H1 (cell line): Measurements from ENCODE around the gene CCBE1. TPM values are rescaled to one million over a fixed set of nuclear protein-coding genes. Genes with fewer than 3 reads are reported as not detected.

Source experiments
- CTCF ChIA-PET: fragments of 300-600 bp; sonication (Branson Sonifier 250); formaldehyde crosslinking; loops from one replicate; lab custom pipeline; 2021; ENCODE audit not compliant: partially characterized antibody; lab: Charles Lee
- POLR2A ChIA-PET: fragments of 300-600 bp; sonication (Branson Sonifier 250); formaldehyde crosslinking; loops from one replicate; lab custom pipeline; 2021; ENCODE audit warnings: inconsistent platforms; ENCODE audit not compliant: partially characterized antibody; lab: Charles Lee
- DNase-seq, 2 experiments: peaks; one replicate each; pipeline versions ENCODE4 v3.0.0 to v3.0.0-alpha.2; 2010 to 2022; ENCODE audit warnings: low spot score in 2 of 2, low read depth in 1 of 2, mixed read lengths in 1 of 2
- FAIRE-seq: peaks from 2 replicates; lab custom pipeline; 2011; peaks lifted over from hg19 to GRCh38; lab: Jason Lieb, UNC
- H2AFZ ChIP-seq: 2 replicates; pipeline ENCODE4 v1.8.1; 2012; ENCODE audit warnings: low read length, inconsistent platforms
- H2AK5ac ChIP-seq: 2 replicates; pipeline ENCODE4 v1.6.1; 2013; ENCODE audit warnings: low read depth, low read length
- H2BK120ac ChIP-seq: replicated peaks from 2 replicates; pipeline ENCODE3; 2013; ENCODE audit warnings: low read depth, low read length, inconsistent platforms
- H2BK12ac ChIP-seq: 2 replicates; pipeline ENCODE4 v1.6.1; 2013; ENCODE audit warnings: low read depth, low read length
- H2BK15ac ChIP-seq: 2 replicates; pipeline ENCODE4 v1.6.1; 2013; ENCODE audit warnings: low read length
- H2BK20ac ChIP-seq: 2 replicates; pipeline ENCODE4 v1.6.1; 2013; ENCODE audit warnings: low read length
- H2BK5ac ChIP-seq: 2 replicates; pipeline ENCODE4 v1.6.1; 2013; ENCODE audit warnings: low read depth, low read length
- H3K14ac ChIP-seq: 2 replicates; pipeline ENCODE4 v1.6.1; 2013; ENCODE audit warnings: inconsistent platforms; ENCODE audit not compliant: insufficient read length
- H3K18ac ChIP-seq: 2 replicates; pipeline ENCODE4 v1.6.1; 2013; ENCODE audit warnings: low read length; ENCODE audit errors: extremely low read depth
- H3K23ac ChIP-seq: 2 replicates; pipeline ENCODE4 v1.6.1; 2013; ENCODE audit warnings: inconsistent platforms; ENCODE audit not compliant: insufficient read length
- H3K23me2 ChIP-seq: 2 replicates; pipeline ENCODE4 v1.6.1; 2013; ENCODE audit warnings: low read depth, low read length
- H3K27ac ChIP-seq: 2 replicates; pipeline ENCODE4 v1.6.1; 2011; ENCODE audit warnings: low read depth, low read length, inconsistent platforms
- H3K27me3 ChIP-seq, 4 experiments: replicated peaks in 1 of 4; 1 replicate in 1 of 4; 2 replicates in 3 of 4; pipeline versions ENCODE4 v1.6.1 to v1.8.1; 2011 to 2013; ENCODE audit warnings: low read length in 3 of 4, mild to moderate bottlenecking in 3 of 4, inconsistent platforms in 2 of 4, mixed read lengths in 2 of 4, moderate library complexity in 1 of 4; ENCODE audit not compliant: control insufficient read depth in 3 of 4, insufficient read depth in 3 of 4; ENCODE audit errors: extremely low read depth in 1 of 4
- H3K36me3 ChIP-seq, 4 experiments: 2 replicates each; pipeline versions ENCODE4 v1.6.1 to v1.8.1; 2011 to 2013; ENCODE audit warnings: mild to moderate bottlenecking in 4 of 4, low read length in 3 of 4, moderate library complexity in 2 of 4, control low read depth in 1 of 4, inconsistent platforms in 1 of 4; ENCODE audit not compliant: insufficient read depth in 4 of 4, control insufficient read depth in 2 of 4
- H3K4ac ChIP-seq: replicated peaks from 2 replicates; pipeline ENCODE3; 2013; ENCODE audit warnings: low read length, low read depth, mixed read lengths, inconsistent platforms; ENCODE audit not compliant: insufficient read length
- H3K4me1 ChIP-seq, 4 experiments: replicated peaks in 1 of 4; 1 replicate in 1 of 4; 2 replicates in 3 of 4; pipeline versions ENCODE4 v1.6.1 to v1.8.1; 2011 to 2013; ENCODE audit warnings: low read length in 3 of 4, inconsistent platforms in 2 of 4, mixed read lengths in 1 of 4; ENCODE audit not compliant: insufficient read depth in 4 of 4, control insufficient read depth in 3 of 4
- H3K4me2 ChIP-seq, 2 experiments: 2 replicates each; pipeline versions ENCODE4 v1.6.1 to v1.8.1; 2011 to 2013; ENCODE audit warnings: low read depth in 2 of 2, low read length in 2 of 2, control low read depth in 1 of 2, inconsistent platforms in 1 of 2, mild to moderate bottlenecking in 1 of 2; ENCODE audit not compliant: insufficient read depth in 1 of 2
- H3K4me3 ChIP-seq, 4 experiments: fragments of 200-600, 300-600 bp in 1 of 4; sonication (generic), shearing (Covaris generic), sonication (Bioruptor Twin) in 1 of 4; 2 replicates each; pipeline versions ENCODE4 v1.5.1 to v1.8.1; 2011 to 2016; ENCODE audit warnings: low read length in 4 of 4, low read depth in 3 of 4, control low read depth in 2 of 4, inconsistent platforms in 2 of 4, mild to moderate bottlenecking in 2 of 4, mixed read lengths in 1 of 4, moderate library complexity in 1 of 4; ENCODE audit not compliant: insufficient read depth in 2 of 4; ENCODE audit errors: extremely low read depth in 1 of 4
- H3K56ac ChIP-seq: replicated peaks from 2 replicates; pipeline ENCODE3; 2013; ENCODE audit warnings: low read depth, mild to moderate bottlenecking, mixed read lengths, low read length, inconsistent platforms; ENCODE audit not compliant: insufficient read length
- H3K79me1 ChIP-seq: 2 replicates; pipeline ENCODE4 v1.6.1; 2013; ENCODE audit warnings: low read depth, low read length, control low read depth
- H3K79me2 ChIP-seq, 2 experiments: 2 replicates each; pipeline versions ENCODE4 v1.6.1 to v1.8.1; 2012 to 2013; ENCODE audit warnings: low read length in 2 of 2, mild to moderate bottlenecking in 2 of 2, inconsistent platforms in 1 of 2; ENCODE audit not compliant: insufficient read depth in 2 of 2, control insufficient read depth in 1 of 2
- H3K9ac ChIP-seq, 4 experiments: replicated peaks in 1 of 4; 1 replicate in 1 of 4; 2 replicates in 3 of 4; pipeline versions ENCODE4 v1.6.1 to v1.8.1; 2011 to 2013; ENCODE audit warnings: low read depth in 3 of 4, low read length in 3 of 4, control low read depth in 2 of 4, mild to moderate bottlenecking in 2 of 4, moderate library complexity in 2 of 4, inconsistent platforms in 1 of 4; ENCODE audit errors: extremely low read depth in 1 of 4
- H3K9me3 ChIP-seq, 2 experiments: 2 replicates each; pipeline versions ENCODE4 v1.6.1 to v1.8.1; 2012 to 2013; ENCODE audit warnings: mild to moderate bottlenecking in 2 of 2, moderate library complexity in 2 of 2, control low read depth in 1 of 2, inconsistent platforms in 1 of 2, low read depth in 1 of 2, low read length in 1 of 2, mixed read lengths in 1 of 2; ENCODE audit not compliant: insufficient read depth in 2 of 2
- H4K20me1 ChIP-seq, 2 experiments: replicated peaks in 1 of 2; 2 replicates each; pipeline versions ENCODE3 to v1.8.1; 2011 to 2013; ENCODE audit warnings: inconsistent platforms in 2 of 2, low read length in 2 of 2, mild to moderate bottlenecking in 1 of 2; ENCODE audit not compliant: insufficient read depth in 2 of 2, control insufficient read depth in 1 of 2
- H4K5ac ChIP-seq: 2 replicates; pipeline ENCODE4 v1.6.1; 2013; ENCODE audit warnings: low read length, low read depth, mixed read lengths, inconsistent platforms; ENCODE audit not compliant: insufficient read length
- H4K8ac ChIP-seq: 2 replicates; pipeline ENCODE4 v1.8.0; 2013; ENCODE audit warnings: mild to moderate bottlenecking, moderate library complexity, low read length, inconsistent platforms; ENCODE audit not compliant: insufficient read depth; ENCODE audit errors: extremely low read depth
- H4K91ac ChIP-seq: replicated peaks from 2 replicates; pipeline ENCODE3; 2013; ENCODE audit warnings: low read length, mixed read lengths, inconsistent platforms; ENCODE audit not compliant: insufficient read length
- EZH2 ChIP-seq: fragments of 200-600 bp; sonication (generic); IDR thresholded peaks from 2 replicates; pipeline ENCODE4 v1.7.1; 2012; ENCODE audit warnings: low read depth, mild to moderate bottlenecking, moderate library complexity, low read length, inconsistent platforms; ENCODE audit not compliant: severe bottlenecking
- SIN3A ChIP-seq, 2 experiments: IDR thresholded peaks in 1 of 2; conservative IDR thresholded peaks in 1 of 2; 2 replicates each; pipeline ENCODE4 v1.6.1; 2011 to 2012; ENCODE audit warnings: low read length in 2 of 2, improper control_type of control experiment in 1 of 2, low read depth in 1 of 2, mild to moderate bottlenecking in 1 of 2
- SRF ChIP-seq: IDR thresholded peaks from 2 replicates; pipeline ENCODE4 v1.6.1; 2011; ENCODE audit warnings: mild to moderate bottlenecking, low read depth, low read length, moderate library complexity
- SUZ12 ChIP-seq: fragments of 200-600 bp; sonication (generic); IDR thresholded peaks from 2 replicates; pipeline ENCODE4 v1.6.1; 2012; ENCODE audit warnings: mild to moderate bottlenecking, inconsistent platforms, low read length, moderate library complexity, mixed read lengths
- WGBS, 2 experiments: shearing (Covaris generic) in 1 of 2; methylation state at CpG; one replicate each; pipeline versions ENCODE4 v1.1.6 to v1.1.7; 2013 to 2015; ENCODE audit warnings: low lambda C conversion rate in 2 of 2, mixed read lengths in 2 of 2, inconsistent platforms in 1 of 2, low coverage in 1 of 2, missing lambda C conversion rate in 1 of 2; ENCODE audit not compliant: insufficient replicate concordance in 2 of 2, insufficient coverage in 1 of 2, insufficient read length in 1 of 2; ENCODE audit errors: extremely low coverage in 1 of 2, missing lambda C conversion rate in 1 of 2; 5-methylcytosine and 5-hydroxymethylcytosine counted together
- polyA plus RNA-seq, 7 experiments: library from polyadenylated mRNA; depleted of rRNA in 3 of 7; stranded (reverse) in 5 of 7; unstranded in 2 of 7; fragments of >200 nt in 5 of 7; fragments of 200-250 nt in 2 of 7; gene quantifications; 1 replicate in 5 of 7; 2 replicates in 1 of 7; 4 replicates in 1 of 7; pipeline versions ENCODE4 v1.2.1 to v1.2.3, GENCODE V29; 2011 to 2013; ENCODE audit warnings: missing spikeins in 2 of 7, mixed read lengths in 2 of 7
- total RNA-seq: library from RNA; stranded (reverse); fragmentation: NEBNext Ultra II Directional; extraction: Animal tissue kit (Norgen Biotek cat#: 25700); gene quantifications from 2 replicates; pipeline ENCODE4 v1.2.1, GENCODE V29; 2021

CCBE1 gene
- total and polyA plus RNA-seq, 2 of the 8 experiments (the other 6 are each of a cell fraction or from before 2014, with no cell fraction given): 2.1 to 2.6 TPM

- DNase-seq: no peak
- CTCF ChIA-PET: interaction anchor here (0.7 to 1.4 kb wide), 4 partner anchors 21 to 213 kb away, joined by 3 to 7 read pairs (median 5); no protein-coding TSS in a partner anchor
These were observed 86.6 kb downstream of the CCBE1 start for GRCh38 chr18:59610546-59611140.

More at GRCh38 chr18:59610546-59611140, 86.6 kb downstream of the CCBE1 start:
- Histone ChIP-seq H4K5ac (no peak overlapping the region), H3K36me3 (no peaks in the 10 kb centered on the region), H3K23ac (no peak overlapping the region), H2BK12ac (no peak overlapping the region; the same call in 1 of the 2 replicates), H2AFZ (no peak overlapping the region), H3K56ac (no peak overlapping the region), H3K9me3 (no peaks in the 10 kb centered on the region), H2BK15ac (no peak overlapping the region), H4K8ac (no peak overlapping the region), H3K27me3 (no peaks in the 10 kb centered on the region), H4K20me1 (no peaks in the 10 kb centered on the region), H2AK5ac (no peak overlapping the region), H3K4ac (no peak overlapping the region), H2BK5ac (no peak overlapping the region), H3K4me2 (no peak overlapping the region), H3K9ac (no peak overlapping the region), H3K23me2 (no peaks in the 10 kb centered on the region), H2BK120ac (no peak overlapping the region), H3K18ac (no peak overlapping the region), H3K14ac (no peak overlapping the region), H3K79me2 (no peaks in the 10 kb centered on the region), H2BK20ac (no peak overlapping the region), H4K91ac (no peak overlapping the region), H3K4me1 (peaks cover 0 to 3% (median 0%) of the 10 kb centered on the region in 4 experiments; a peak in 2 of 7 replicates), H3K4me3 (no peak overlapping the region), H3K79me1 (no peaks in the 10 kb centered on the region), H3K27ac (no peak overlapping the region)
- TF ChIP-seq SUZ12 (no peak), EZH2 (no peak), SRF (no peak), SIN3A (conservative IDR thresholded peaks at IDR 0.05 in 1 of 2, IDR thresholded peaks at IDR 0.05 in 1 of 2; ENCODE audit: low read depth in 1 of 2, low read length in 2 of 2) (no peak)
- no peak for FAIRE-seq
- WGBS, 2 experiments: 94% methylated on average over 5 of the region's 5 CpGs; no CpG with 5 or more reads in 1 of the 2 experiments
- POLR2A ChIA-PET: no interaction called here
